Measurements from ENCODE around the gene STRA6. TPM values are rescaled to one million over a fixed set of nuclear protein-coding genes. Genes with fewer than 3 reads are reported as not detected.

Gene STRA6, protein sequence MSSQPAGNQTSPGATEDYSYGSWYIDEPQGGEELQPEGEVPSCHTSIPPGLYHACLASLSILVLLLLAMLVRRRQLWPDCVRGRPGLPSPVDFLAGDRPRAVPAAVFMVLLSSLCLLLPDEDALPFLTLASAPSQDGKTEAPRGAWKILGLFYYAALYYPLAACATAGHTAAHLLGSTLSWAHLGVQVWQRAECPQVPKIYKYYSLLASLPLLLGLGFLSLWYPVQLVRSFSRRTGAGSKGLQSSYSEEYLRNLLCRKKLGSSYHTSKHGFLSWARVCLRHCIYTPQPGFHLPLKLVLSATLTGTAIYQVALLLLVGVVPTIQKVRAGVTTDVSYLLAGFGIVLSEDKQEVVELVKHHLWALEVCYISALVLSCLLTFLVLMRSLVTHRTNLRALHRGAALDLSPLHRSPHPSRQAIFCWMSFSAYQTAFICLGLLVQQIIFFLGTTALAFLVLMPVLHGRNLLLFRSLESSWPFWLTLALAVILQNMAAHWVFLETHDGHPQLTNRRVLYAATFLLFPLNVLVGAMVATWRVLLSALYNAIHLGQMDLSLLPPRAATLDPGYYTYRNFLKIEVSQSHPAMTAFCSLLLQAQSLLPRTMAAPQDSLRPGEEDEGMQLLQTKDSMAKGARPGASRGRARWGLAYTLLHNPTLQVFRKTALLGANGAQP
- 95.7 and 114 TPM in 2 replicates for total RNA-seq (2014; rRNA removed; shearing (Covaris generic))

DNA sequence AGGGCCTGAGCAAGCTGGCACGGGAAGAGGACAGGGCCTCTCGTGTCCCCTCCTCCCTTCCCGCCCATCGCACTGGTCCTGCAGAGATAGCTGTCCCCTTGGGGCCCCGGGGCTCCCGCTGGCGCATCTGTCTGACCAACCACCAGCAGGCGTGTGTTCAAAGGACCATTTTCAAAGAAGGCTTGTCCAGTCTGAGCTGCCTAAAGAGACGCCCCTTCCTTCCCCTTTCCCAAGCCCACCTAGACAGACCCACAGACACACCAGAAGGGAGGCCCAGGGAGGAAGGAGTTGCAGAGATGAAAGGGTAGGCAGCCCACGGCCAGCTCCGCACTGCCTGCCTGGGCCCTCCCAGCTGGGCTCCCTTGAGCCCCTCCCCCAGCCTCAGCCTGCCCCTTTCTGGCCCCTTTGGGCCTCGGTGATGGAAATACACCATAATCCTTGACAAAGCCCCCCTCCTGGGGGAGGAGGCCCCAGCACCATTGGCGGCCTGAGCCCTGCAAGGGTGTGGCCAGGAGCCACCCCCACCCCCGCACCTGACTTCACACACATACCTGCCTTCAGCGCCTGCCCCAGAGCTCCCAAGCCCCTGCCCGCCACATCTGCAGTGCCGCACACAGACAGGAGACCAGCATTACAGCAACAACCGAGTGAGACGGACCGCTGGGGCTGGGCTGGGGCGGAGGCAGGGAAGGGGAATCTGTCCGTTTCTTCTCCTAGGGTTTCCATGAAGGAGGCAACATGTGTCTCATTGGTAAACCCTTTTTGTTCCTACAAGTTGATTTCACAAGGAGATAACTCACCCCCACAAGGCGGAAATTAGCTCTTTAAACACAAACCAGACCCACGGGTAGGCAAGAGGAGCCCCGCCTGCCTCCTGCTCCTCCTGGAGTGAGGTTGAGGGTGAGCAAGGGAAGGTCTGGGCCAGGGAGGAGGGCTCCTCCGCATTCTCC lies at the start of gene STRA6:
TSS of gene STRA6 (minus strand) at position 336 of the 950 bp plus-strand sequence. CDS start 520 bp downstream, outside the sequence.
- DNase-seq (ENCODE audit: low read depth) = peak; percentile 91

DNA sequence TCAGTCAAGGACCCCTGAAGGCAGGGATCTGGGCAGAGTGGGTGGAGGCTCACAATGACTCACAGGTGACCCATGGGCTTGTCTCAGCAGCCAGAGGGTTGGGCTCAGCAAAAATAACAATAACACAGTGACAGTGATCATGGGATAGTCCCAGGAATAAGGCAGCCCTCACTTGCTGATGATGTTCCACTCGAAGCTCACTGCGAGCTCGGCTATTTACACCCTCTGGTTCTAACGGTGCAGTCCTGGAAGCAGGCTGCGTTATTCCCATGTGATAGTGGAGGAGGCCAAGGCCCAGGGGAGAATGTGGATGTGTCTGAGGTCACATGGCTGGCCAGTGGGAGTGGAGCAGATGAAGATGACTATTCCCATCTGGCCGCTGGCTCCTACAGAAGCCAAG lies 49.7 kb upstream of the STRA6 start:
- peak; percentile 22 for DNase-seq (ENCODE audit: low read depth)

DNA sequence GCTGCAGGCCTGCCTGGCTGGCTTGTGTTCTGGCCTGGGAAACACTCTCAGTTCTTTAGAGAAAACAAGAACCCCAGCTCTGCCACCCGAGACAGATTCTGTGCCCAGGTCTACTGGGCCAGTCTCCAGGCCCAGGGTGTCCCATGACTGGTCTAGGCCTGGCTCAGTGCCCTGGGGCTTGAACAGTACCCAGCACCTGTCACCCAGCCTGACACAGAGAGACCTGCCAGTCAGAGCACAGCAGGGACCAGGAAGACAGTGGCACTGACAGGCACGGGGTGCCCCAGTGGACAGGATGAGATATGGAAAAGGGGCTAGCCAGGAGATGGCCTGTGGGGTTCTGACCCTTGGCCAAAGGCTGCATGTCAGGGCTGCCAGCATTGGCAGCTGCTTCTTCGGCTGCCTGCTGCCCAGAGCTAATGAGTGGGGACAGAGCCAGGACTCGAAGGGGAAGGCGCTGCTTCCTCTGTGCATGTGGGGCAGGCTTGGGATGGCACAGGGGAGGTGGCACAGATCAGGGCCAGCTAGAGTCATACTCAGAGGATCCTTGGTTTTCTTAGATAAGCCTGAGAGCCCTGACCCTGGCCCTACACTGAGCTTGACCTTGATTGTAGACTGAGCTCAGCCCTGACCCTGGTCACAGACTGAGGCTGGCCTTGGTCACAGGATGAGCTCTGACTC lies 48.7 kb upstream of the STRA6 start:
- no peak for DNase-seq (ENCODE audit: low read depth)

DNA sequence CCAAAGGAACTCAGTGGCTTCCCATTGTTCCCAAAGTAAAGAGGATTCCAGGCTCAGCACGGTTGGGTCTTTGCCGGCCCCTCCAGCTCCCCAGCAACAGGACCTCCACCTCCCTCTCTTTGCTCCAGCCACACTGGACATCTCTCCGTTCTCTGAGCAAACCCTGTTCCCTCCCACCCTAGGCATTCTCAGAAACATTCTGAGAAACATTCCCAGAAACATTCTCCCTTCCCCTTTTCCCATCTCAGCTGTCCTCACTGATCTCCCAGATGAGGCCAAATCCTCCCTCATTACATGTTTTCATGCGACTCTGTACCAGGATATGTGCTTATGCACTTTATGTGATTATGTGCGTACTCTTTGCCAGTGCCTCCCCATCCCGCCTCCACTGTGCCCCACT lies 47.7 kb upstream of the STRA6 start:
- DNase-seq (ENCODE audit: low read depth) = no peak

DNA sequence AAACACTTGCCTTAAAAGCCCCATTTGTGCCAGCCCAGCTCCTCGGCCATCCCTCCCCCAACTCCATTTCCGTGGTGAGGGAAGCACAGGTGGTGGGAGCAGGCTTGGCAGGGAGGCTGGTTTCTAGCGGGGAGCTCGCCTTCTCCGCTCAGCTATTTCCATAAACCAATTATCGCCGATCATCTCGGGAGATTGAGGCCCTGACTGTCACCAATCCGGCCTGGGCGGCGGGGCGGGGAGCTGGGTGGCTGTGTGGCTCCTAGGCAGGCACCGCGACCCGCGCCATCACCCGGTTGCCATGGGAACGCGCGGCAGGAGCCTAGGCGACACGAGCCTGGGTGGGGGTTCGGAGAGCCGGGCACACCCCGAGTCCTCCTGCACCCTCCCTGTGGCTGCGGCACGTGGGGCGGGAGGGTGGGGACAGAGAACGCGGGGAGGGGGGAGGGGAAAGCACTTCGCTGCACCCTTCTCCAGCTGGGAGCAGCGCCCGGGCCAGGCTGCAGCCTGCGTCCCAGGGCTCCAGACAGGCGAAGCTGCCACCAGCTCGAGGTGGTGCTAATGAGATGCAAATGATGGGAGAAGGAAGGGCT lies 42.9 kb upstream of the STRA6 start:
- DNase-seq (ENCODE audit: low read depth) = no peak

DNA sequence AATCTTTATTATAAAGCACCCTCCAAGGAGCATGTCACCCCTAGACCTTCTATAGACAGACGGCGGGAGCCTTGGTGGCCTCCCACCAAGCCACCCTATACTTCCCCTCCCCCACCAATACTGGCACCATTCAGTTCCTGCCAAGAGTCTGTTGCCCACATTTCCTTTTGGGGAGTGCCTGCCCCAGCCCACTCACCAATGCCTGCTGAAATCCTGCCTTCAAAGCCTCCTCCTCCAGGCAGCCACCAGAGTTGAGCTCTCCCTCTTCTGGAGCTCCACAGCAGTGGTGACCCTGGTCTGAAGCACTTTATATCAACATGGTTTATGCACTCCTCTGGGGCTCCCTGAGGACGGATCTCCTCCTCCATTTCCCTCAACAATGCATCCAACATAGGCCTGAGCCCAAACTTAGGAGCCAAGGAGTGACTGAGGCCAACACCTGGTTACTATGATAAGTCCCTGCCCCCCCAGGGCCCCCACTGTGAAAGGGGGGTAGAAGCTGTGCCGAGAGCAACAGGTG lies 42.3 kb upstream of the STRA6 start:
- DNase-seq (ENCODE audit: low read depth) = no peak

DNA sequence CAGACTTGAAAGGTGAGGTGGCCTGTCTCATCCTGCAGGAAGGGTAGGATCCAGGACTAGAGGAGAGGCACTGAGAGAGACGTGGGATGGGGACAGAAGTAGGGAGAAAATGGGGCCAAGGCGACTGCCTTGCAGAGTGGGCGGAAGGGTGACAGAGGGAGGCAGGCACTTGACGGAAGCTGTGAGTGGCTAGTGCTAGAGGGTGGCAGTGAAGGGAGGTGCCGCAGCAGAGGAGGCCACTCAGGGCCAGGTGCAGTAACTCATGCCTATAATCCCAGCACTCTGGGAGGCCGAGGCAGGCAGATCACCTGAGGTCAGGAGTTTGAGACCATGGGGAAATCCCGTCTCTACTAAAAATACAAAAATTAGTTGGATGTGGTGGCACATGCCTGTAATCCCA lies 40.8 kb upstream of the STRA6 start:
- no peak for DNase-seq (ENCODE audit: low read depth)

DNA sequence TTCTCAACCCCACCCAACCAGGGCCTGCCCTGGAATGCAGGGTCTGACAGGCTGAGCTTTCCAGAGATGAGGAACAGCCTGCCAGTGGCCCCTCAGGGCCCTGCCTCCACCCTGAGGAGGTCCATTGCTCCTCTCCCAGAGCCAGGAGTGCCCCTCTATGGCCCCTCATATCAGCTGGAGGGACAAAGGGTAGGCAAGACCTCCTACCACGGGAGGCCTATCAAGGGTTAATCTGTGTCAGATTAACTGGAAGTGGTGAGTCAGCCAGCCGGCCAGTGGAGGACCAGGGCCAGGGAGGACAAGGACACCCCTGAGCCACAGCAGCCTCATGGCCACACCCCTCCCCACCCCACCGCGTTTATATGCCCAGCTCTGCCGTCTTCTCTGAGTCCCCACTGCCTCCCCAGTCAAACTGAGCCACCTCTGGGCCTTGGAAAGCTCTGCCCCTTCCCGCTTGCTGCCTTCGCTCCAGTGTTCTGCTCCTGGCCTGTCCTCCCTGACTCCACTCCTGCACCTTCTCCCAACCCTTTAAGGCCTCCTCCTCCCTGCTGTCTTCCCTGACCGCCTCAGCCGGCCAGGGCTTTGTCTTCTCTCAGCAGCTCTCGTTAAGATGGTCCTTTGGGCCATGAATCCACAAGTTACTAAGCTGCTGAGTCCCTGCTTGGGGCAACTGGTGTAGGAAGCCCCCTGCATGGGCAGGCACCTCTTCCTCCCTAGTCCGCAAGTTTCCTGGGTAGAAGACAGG lies 40.0 kb upstream of the STRA6 start:
- DNase-seq (ENCODE audit: low read depth) = peak; percentile 85

DNA sequence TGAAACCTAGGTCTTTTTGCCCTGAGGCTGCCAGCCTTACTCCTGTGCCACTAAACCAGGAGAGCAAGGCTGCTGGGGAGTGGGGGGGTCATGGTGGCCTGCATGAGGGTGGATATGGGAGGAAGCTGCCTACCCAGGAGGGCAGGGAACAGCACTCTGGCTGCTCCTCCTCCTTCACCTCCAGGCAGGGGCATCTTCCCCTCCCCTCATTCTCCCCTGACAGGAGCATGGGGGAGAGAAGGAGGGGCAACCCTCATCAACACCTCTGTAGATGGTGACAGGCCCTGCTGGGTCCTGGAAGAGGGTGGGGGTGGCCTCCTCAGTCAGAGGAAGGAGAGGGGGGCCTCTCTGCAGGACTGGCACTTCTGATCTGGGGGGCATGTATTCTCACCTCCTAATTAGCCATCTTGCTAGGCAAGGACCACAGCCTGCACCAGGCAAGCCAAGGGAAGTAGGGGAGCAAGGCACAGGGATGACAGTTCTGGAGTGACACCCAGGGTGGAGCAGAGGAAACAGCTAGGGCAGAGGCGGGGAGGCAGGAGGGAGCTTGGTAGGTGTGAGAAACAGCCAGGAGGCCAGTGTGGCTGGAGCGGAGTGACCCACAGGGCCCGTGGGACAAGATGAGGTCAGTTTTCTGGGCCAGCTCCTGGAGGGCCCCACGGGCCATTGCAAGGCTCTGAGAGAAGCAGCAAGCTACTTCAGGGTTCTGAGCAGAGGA lies 38.5 kb upstream of the STRA6 start:
- DNase-seq (ENCODE audit: low read depth) = no peak

DNA sequence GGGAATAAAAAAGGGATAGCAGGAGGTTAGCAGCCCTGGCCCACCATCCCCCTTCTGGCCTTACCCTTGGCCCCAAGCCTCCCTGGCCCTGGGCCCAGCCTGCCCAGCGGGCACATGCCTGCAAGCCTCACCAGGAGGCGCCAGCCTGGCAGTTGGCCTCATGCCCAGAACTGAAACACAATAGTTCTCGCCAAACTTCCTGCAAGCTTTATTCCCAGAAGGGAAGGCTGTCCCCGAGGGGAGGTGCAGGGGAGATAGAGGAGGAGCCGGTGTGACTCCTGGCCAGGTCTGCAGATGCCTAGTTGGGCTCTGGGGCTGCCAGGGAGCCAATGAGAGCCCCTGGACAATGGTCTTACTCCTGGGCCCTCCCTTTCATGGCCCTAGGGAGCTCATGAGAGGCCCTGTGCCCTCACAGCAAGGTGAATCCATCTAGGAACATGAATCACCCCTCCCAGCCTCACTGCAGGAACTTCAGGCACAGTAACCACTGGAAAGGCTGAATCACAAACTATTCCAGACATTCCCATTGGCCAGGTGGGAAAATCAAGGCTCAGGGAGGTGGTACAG lies 37.5 kb upstream of the STRA6 start:
- DNase-seq (ENCODE audit: low read depth) = peak; percentile 91

DNA sequence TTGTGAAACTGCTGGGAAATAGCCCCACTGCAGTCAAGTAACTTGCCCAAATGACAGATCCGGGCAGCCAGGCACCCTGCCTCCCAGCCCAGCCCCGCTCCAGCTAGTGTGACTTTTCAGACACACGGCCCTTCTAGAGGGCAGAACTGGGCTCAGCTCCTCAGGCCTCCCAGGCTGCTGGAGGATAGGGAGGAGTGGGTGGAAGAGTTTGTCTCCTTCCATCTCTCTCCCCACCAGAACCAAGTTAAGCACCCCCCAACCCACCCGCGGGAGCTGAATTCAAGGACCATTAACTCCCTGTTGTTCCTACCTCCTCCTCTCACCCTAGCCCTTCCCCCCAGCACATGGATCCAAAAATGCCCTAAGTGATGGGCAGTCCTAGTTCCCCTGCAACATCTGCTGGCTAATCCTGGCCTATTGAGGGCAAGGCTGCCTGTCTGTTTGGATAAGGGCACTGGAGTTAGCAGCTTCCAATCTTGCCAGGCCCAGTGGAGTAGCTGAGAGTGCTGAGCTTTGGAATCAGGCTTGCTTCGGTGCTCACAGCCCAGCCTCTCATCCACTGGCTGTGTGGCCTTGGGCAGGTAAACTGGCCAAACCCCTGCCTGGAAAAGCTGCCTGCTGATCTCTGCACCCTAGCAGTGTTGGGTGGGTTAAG lies 36.6 kb upstream of the STRA6 start:
- no peak for DNase-seq (ENCODE audit: low read depth)

DNA sequence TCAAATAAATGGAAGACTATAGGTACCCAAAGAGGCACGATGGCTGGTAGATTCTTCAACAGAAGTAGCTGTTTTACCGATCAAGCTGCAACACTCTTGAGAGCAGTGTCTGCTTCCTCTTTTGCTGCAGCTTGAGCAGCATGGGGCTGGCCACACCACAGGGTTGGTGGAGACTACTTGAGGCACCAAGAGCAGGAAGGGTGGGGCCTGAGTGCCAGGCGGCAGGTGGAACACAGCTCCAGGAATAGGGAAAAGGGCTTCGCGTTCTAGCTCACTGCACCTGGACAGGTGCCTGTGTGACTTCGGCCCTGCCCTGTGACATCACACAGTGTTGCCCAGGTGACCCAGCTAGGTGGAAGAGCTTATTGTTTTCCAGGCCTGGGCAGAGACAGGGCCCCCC lies 33.4 kb upstream of the STRA6 start, which contains the start of gene CCDC33:
TSS of gene CCDC33 (plus strand) at position 365 of the 400 bp plus-strand sequence. CDS start 394 bp downstream, outside the sequence.
- no peak for DNase-seq (ENCODE audit: low read depth)

DNA sequence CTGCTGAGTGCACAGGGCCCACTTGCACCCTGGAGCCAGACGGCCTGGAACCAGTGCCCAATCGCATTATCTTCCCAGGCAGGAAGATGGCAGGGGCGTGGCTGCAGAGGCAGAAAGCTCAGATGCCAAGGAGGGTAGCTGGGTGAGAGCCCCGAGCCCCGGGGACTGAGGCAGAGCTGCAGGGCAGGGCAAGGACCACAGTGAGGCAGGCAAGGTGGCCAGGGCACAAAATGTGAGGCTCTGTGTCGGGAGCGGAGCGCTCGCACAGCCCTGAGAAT lies 31.9 kb upstream of the STRA6 start:
- no peak for DNase-seq (ENCODE audit: low read depth)

DNA sequence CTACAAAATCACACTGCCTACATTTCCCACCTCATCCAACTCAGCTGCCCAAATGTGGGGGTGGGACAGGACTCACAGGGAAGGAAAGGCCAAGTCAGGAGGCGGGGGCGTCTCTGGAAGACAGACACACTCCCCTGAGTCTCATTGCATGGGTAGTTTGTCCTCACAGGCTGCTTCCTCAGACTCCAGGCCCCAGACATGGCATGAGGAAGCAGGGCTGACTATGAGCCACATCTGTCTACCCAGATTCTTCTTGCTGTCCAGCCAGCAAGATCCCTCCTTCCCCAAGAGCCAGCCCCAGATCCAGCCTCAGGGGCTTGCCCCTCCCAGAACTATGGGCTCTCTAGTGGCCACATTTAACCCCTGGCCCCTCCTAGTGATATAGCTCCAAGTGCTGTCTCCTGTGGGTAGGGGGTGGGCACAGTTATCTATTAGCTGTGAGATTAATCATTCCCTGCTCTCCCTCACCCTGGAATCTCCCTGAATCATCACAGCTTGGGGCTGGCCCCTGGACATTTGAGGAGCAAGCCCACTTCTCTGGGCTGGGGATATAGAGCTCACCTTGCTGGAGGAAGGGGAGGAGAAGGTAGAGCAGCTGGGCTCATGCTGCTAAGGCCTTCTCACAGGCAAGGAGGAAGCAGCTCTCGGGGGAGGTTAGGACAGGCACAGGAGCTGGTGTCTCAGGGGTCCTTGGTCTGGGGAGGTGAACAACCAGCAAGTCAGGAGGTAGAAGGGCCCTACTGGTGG lies 31.4 kb upstream of the STRA6 start:
- no peak for DNase-seq (ENCODE audit: low read depth)

DNA sequence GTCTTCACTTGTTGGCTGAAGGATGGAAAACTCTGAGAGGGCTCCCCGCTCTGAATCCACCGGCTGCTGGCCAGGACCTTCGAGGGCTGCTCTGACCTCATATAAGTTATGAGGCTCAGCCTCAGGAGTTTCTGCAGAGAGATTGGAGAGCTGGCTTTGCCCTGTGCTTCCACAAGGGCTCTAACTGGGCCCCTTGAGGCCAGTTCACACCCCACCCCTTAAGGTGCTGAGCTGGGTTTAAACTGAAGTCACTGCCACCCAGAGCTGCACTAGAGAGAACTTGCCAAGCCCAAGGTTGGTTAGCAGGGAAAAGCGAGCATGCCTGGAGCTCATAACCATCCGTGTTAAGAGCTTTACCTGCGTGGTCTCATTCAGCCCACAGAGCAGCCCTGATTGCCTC lies 30.8 kb upstream of the STRA6 start:
- DNase-seq (ENCODE audit: low read depth) = no peak

DNA sequence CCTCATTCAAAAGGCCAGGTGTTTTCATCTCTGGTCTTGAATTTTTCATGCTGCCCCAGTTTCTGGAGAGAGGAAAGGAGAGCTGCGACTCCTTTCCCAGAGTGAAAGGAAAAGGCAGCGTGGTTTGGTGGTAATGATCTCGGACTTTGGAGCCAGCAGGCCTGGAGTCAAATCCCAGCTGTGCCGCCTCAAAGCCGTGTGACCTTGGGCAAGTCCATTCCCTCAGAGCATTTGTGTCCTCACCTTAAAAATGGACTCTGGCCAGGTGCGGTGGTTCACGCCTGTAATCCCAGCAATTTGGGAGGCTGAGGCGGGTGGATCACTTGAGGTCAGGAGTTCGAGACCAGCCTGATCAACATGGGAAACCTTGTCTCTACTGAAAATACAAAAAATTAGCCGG lies 28.9 kb upstream of the STRA6 start:
- no peak for DNase-seq (ENCODE audit: low read depth)

DNA sequence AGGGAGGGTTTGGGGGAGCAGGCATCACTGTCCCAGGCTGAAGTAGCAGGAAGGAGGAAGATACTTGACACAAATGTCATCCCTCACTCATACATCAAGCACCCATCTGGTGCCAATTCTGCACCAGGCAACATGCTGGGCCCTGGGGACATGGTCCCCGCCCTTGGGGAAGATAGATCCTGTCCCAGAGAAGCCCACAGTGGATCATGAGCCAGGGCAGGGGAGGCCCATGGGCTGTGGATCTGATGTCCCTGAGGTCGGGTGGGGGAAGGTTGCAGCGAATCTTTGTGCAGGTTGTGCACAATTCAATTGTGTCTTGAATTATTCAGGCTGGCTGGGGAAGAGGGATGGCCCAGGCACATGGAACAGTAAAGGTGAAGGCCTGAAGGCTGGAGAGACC lies 27.1 kb upstream of the STRA6 start:
- DNase-seq (ENCODE audit: low read depth) = no peak

DNA sequence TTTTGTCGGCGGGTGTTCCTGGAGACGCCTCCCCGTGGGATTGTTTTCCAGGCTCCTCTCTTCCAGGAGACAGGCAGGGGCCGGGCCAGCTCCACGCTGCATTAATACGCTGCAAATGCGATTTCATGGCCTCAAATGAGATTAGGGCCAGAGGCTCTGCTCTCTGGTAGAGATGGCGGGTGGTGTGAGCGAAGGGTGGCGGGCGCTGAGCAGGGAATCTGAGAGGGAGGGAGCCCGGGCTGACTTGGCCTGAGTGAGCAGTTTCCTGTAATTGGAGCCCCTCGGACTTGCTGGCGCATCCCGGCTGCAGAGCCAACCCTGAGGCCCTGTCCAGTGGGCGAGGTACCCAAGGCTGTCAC lies 26.1 kb upstream of the STRA6 start:
- peak; percentile 66 for DNase-seq (ENCODE audit: low read depth)

Data from RPMI7951 (cell line).